ENCODE results near the gene USH1C. TPM values are rescaled to one million over a fixed set of nuclear protein-coding genes. Genes with fewer than 3 reads are reported as not detected.

The USH1C gene
- total and polyA plus RNA-seq, 9 donors, result 0.25 to 1.2 (median 1.00) TPM; not detected in 5

DNA sequence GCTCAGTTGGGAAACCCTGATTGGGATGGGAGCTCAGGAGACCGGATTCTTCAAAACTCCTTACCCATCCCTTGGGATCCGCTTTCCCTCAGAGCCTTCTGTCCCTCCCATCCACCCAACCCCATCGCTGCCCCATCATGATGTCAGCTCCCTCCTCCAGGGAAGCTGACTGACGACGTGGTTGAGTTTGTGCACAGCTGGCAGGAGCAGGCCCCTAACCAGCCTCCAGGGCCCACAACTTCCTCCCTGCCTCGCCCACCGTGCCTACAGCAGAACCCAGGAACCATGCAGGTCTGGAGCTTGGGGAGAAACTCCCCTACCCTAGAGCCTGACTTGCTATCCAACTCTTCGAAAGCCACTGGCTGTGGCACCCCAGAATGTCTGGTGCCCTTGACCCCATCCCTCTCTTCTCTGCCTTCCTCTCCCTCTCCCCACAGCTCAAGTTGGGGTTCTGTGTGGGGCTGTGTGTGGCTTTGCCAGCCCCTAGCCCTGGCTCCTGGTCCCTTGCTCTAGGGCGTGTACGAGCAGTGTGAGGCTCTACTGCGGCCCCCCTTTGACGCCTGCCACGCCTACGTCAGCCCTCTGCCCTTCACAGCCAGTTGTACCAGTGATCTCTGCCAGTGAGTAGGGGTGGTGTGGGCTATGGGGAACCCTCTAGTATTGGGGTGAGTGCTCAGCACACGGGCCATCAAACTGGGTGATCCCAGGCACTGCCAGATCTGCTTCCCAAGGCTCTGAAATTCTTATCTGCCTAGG lies 14.0 kb upstream of the USH1C start:
- no peak for TF ChIP-seq EP300 (IDR thresholded peaks at IDR 0.05)
- TF ChIP-seq POLR2A (IDR thresholded peaks at IDR 0.05), result no peak
- TF ChIP-seq, protein P1, sequence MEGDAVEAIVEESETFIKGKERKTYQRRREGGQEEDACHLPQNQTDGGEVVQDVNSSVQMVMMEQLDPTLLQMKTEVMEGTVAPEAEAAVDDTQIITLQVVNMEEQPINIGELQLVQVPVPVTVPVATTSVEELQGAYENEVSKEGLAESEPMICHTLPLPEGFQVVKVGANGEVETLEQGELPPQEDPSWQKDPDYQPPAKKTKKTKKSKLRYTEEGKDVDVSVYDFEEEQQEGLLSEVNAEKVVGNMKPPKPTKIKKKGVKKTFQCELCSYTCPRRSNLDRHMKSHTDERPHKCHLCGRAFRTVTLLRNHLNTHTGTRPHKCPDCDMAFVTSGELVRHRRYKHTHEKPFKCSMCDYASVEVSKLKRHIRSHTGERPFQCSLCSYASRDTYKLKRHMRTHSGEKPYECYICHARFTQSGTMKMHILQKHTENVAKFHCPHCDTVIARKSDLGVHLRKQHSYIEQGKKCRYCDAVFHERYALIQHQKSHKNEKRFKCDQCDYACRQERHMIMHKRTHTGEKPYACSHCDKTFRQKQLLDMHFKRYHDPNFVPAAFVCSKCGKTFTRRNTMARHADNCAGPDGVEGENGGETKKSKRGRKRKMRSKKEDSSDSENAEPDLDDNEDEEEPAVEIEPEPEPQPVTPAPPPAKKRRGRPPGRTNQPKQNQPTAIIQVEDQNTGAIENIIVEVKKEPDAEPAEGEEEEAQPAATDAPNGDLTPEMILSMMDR (IDR thresholded peaks at IDR 0.05), result no peak
- intact Hi-C loops (cut with DNase I), result no loop called here
- no peak overlapping the region for H3K27ac ChIP-seq

DNA sequence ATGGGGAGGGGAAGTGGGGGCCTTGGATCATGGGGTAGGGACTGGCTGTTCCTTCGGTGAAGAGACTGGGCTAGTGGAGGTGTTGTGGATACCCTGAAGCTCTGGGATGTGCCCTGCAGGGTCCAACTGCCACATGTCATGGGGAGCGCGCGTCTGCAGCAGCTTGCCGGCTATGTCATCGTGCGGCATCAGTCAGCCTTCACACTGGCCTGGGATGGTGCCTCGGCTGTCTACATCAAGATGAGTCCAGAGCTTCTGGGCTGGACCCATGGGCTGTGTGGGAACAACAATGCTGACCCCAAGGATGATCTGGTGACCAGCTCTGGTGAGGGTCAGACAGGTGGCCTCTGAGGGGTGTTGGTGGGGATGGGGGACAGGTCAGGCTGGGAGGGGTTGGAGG lies 12.8 kb upstream of the USH1C start:
- Histone ChIP-seq H3K4me3 (no peak overlapping the region), H3K9me3 (no peaks in the 10 kb centered on the region), H3K27ac (no peak overlapping the region), H3K4me1 (ENCODE audit: insufficient read depth) (no peaks in the 10 kb centered on the region), H3K36me3 (no peaks in the 10 kb centered on the region), H3K27me3 (no peaks in the 10 kb centered on the region)
- DNase-seq, result no peak
- 90 to 91% (median 91%) methylated on average over 8 of the region's 8 CpGs for WGBS, 3 donors
- TF ChIP-seq, protein P1 (IDR thresholded peaks at IDR 0.05), result no peak
- TF ChIP-seq POLR2A (IDR thresholded peaks at IDR 0.05), result no peak
- TF ChIP-seq EP300 (IDR thresholded peaks at IDR 0.05), result no peak
- intact Hi-C loops (cut with DNase I), result no loop called here

More for the DNA sequence above, 14.0 kb upstream of the USH1C start:
- Histone ChIP-seq H3K4me3 (no peak overlapping the region), H3K27me3 (no peaks in the 10 kb centered on the region), H3K4me1 (ENCODE audit: insufficient read depth) (no peaks in the 10 kb centered on the region), H3K9me3 (no peaks in the 10 kb centered on the region), H3K36me3 (no peaks in the 10 kb centered on the region)
- 83 to 89% (median 86%) methylated on average over 15 of the region's 15 CpGs for WGBS, 3 donors
- DNase-seq, result no peak

DNA sequence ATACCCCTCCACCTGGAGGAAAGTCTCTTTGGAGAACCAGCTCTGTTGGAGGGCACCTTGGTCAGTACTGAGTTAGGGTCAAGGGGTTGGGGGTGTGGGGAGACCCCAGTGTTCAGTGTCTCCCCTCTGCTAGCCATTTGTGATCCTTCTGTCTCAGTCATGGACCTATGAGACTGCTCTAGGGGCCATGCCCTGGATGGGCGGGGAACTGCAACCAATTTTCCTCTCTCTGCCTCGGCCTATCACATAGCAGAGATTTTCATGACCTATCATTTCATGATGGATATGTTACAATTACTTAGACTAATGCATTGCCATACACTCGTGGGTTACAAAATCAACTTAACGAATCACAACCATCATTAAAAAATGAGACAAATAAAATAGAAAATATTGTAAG lies 10.3 kb upstream of the USH1C start:
- no peak for TF ChIP-seq POLR2A (IDR thresholded peaks at IDR 0.05)
- TF ChIP-seq, protein P1 (IDR thresholded peaks at IDR 0.05), result no peak
- no peak for TF ChIP-seq EP300 (IDR thresholded peaks at IDR 0.05)
- Histone ChIP-seq H3K4me3 (no peak overlapping the region), H3K4me1 (ENCODE audit: insufficient read depth) (no peaks in the 10 kb centered on the region), H3K27me3 (no peaks in the 10 kb centered on the region), H3K9me3 (no peaks in the 10 kb centered on the region), H3K36me3 (no peaks in the 10 kb centered on the region), H3K27ac (no peak overlapping the region)
- WGBS, 3 donors, result 86 to 90% (median 89%) methylated on average over 4 of the region's 4 CpGs
- DNase-seq, result no peak
- intact Hi-C loops (cut with DNase I), result no loop called here

DNA sequence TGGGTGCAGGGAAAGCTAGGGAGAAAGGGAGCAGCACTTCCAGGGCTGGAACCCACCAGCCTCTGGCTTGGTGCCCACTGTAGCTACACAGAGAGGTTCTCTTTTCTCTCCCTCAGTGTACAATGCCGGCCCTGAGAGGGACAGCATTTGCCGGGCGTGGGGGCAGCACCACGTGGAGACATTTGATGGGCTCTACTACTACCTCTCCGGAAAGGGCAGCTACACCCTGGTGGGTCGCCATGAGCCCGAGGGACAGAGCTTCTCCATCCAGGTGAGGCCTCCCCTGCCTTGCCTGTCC lies 9.0 kb upstream of the USH1C start:
- Histone ChIP-seq H3K27ac (no peak overlapping the region), H3K36me3 (no peaks in the 10 kb centered on the region), H3K27me3 (no peaks in the 10 kb centered on the region), H3K9me3 (no peaks in the 10 kb centered on the region), H3K4me1 (ENCODE audit: insufficient read depth) (no peaks in the 10 kb centered on the region), H3K4me3 (no peak overlapping the region)
- no peak for DNase-seq
- intact Hi-C loops (cut with DNase I), result no loop called here
- WGBS, 3 donors, result 76 to 83% (median 81%) methylated on average over 7 of the region's 7 CpGs
- TF ChIP-seq EP300 (IDR thresholded peaks at IDR 0.05), result no peak

DNA sequence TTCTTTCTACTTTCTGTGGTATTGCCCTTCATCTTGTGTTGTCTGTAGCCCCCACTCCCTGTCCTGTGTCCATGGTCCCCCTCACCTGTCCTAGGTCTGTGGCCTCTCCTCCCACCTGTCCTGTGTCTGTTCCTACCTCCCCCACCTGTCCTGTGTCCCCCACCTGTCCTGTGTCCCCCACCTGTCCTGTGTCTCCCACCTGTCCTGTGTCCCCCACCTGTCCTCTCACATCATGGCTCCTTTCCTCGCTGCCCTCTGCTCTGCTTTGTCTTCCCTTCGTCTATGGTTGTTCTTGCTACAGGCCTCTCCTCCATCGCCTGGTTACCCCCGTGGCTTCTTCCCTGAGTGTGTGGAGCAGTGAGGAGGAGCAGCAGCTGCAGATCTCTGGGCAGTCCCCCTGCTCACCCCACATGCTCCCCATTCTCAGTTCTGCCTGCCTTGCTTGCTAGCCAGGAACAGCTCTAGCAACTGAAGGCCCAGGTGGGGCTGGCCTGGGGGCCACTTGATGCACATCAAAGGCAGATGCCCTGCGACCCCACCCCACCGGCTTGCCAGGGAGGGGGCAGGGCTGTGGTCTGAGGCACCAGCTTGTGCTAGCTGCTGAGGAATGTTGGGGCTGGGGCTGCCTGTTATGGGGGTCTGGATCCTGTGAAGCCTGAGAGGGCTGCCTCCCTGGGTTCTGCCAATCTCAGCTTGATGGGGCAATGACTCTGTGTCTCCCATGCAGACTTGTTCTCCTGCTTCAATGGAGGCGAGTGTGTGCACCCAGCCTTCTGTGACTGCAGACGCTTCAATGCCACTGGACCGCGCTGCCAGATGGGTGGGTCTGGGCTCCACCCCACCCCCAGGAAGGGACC lies 8.4 kb upstream of the USH1C start:
- Histone ChIP-seq H3K4me3 (no peak overlapping the region), H3K27ac (no peak overlapping the region), H3K36me3 (no peaks in the 10 kb centered on the region), H3K9me3 (no peaks in the 10 kb centered on the region), H3K27me3 (no peaks in the 10 kb centered on the region), H3K4me1 (ENCODE audit: insufficient read depth) (no peaks in the 10 kb centered on the region)
- TF ChIP-seq, protein P1 (IDR thresholded peaks at IDR 0.05), result no peak
- TF ChIP-seq EP300 (IDR thresholded peaks at IDR 0.05) (no peak), POLR2A (IDR thresholded peaks at IDR 0.05) (no peak)
- 77 to 85% (median 84%) methylated on average over 10 of the region's 10 CpGs for WGBS, 3 donors
- no peak for DNase-seq
- intact Hi-C loops (cut with DNase I), result no loop called here

Data from ovary (tissue), 9 donors.